ENCODE results near the gene LRCH3. TPM values are rescaled to one million over a fixed set of nuclear protein-coding genes. Genes with fewer than 3 reads are reported as not detected.

LRCH3 gene
- total RNA-seq, 1 experiment from 2014 or later: 63.6 TPM

- Mint-ChIP-seq H3K4me3 (no peak overlapping the region), H3K4me1 (peaks cover 21% of the 10 kb centered on the region), H3K27ac (no peak overlapping the region), H3K27me3 (ENCODE audit: low read depth) (peaks cover 30% of the 10 kb centered on the region), H3K36me3 (no peaks in the 10 kb centered on the region), H3K9me3 (no peaks in the 10 kb centered on the region)
- ChIA-PET POLR2A (interaction anchor here (0.7 kb wide), 2 partner anchors 34 to 318 kb away, joined by 4 to 6 read pairs; no protein-coding TSS in a partner anchor), CTCF (interaction anchor here (1.1 kb wide), 1 partner anchor 72 kb away, joined by 4 read pairs; no protein-coding TSS in a partner anchor)
- TF ChIP-seq GTF2I (CRISPR knock-in tag; conservative IDR thresholded peaks at IDR 0.05): no peak
- no peak for TF ChIP-seq ZNF121 (CRISPR knock-in tag; IDR thresholded peaks at IDR 0.05)
- TF ChIP-seq, protein P1, sequence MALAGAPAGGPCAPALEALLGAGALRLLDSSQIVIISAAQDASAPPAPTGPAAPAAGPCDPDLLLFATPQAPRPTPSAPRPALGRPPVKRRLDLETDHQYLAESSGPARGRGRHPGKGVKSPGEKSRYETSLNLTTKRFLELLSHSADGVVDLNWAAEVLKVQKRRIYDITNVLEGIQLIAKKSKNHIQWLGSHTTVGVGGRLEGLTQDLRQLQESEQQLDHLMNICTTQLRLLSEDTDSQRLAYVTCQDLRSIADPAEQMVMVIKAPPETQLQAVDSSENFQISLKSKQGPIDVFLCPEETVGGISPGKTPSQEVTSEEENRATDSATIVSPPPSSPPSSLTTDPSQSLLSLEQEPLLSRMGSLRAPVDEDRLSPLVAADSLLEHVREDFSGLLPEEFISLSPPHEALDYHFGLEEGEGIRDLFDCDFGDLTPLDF (CRISPR knock-in tag; IDR thresholded peaks at IDR 0.05): no peak
- TF ChIP-seq ZBTB21 (CRISPR knock-in tag; IDR thresholded peaks at IDR 0.05; ENCODE audit: borderline replicate concordance): no peak
- DNase-seq (ENCODE audit: low spot score): no peak
- ATAC-seq: no peak
Measured at GRCh38 chr3:197753263-197753662, 37.8 kb upstream of the LRCH3 start.

DNA sequence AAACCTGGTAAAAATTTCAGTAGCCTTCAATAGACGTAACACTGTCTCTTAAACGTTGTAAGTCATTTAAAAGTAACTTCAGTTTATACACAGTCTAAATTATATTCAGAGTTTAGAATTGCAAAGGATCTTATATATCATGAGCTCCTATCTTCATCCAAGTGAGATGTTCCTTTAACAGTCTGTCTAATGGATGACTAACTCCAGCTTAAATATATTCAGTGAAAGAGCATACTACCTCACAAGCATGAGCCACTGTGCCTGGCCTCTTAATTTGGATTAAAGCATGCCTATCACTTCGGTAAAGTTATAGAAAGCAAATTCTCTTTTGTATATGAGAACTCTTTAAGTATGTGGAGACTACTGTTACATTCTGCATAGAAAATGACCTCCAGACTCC, 34.4 kb upstream of the LRCH3 start:
- no peaks in the 10 kb centered on the region for H3K9me3 Mint-ChIP-seq
- H3K4me1 Mint-ChIP-seq: 0 out of 2 replicates have a peak, but pooled peaks cover 2% of the 10 kb centered on the region
- H3K27ac Mint-ChIP-seq: no peak overlapping the region
- DNase-seq (ENCODE audit: low spot score): no peak
- no peak overlapping the region for H3K4me3 Mint-ChIP-seq
- CTCF ChIA-PET: no interaction called here
- TF ChIP-seq AR (CRISPR knock-in tag; IDR thresholded peaks at IDR 0.05): no peak
- TF ChIP-seq ZBTB21 (CRISPR knock-in tag; IDR thresholded peaks at IDR 0.05; ENCODE audit: borderline replicate concordance): no peak
- no peak for TF ChIP-seq HMGA2 (CRISPR knock-in tag; IDR thresholded peaks at IDR 0.05)
- TF ChIP-seq, protein P2, sequence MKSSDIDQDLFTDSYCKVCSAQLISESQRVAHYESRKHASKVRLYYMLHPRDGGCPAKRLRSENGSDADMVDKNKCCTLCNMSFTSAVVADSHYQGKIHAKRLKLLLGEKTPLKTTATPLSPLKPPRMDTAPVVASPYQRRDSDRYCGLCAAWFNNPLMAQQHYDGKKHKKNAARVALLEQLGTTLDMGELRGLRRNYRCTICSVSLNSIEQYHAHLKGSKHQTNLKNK (CRISPR knock-in tag; IDR thresholded peaks at IDR 0.05): no peak
- no peak for TF ChIP-seq JUN (CRISPR knock-in tag; IDR thresholded peaks at IDR 0.05)
- H3K27me3 Mint-ChIP-seq (ENCODE audit: low read depth): peaks cover 5% of the 10 kb centered on the region; the same call in 1 of the 2 replicates
- POLR2A ChIA-PET: no interaction called here
- no peaks in the 10 kb centered on the region for H3K36me3 Mint-ChIP-seq
- no peak for ATAC-seq

DNA sequence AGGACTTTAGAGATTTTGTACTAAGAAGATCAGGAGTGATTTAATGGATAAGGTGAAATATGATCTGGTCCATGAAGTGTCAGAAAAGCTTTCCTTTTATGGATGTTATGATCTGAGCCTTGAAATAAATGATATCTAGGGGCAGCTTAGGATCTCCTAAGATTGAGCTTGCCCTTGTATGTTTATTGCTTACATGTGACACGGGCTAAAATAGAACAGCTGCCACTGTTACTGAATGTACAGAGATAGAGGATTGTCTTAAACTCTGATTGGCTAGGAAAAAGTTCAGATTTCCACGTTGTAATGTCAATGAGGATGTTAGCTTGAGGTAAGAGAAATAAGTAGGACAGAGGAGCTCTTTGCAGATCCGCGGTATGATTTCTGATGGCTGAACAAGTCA, 32.5 kb upstream of the LRCH3 start:
- H3K9me3 Mint-ChIP-seq: no peaks in the 10 kb centered on the region
- H3K4me3 Mint-ChIP-seq: no peak overlapping the region
- no peak overlapping the region for H3K27ac Mint-ChIP-seq
- POLR2A ChIA-PET: no interaction called here
- no peaks in the 10 kb centered on the region for H3K4me1 Mint-ChIP-seq
- no peak for ATAC-seq
- H3K36me3 Mint-ChIP-seq: no peaks in the 10 kb centered on the region
- no peak for DNase-seq (ENCODE audit: low spot score)
- no peaks in the 10 kb centered on the region for H3K27me3 Mint-ChIP-seq (ENCODE audit: low read depth)
- CTCF ChIA-PET: no interaction called here
- TF ChIP-seq IRF1 (CRISPR knock-in tag; IDR thresholded peaks at IDR 0.05) (no peak), NFATC4 (CRISPR knock-in tag; IDR thresholded peaks at IDR 0.05) (no peak), ZBTB21 (CRISPR knock-in tag; IDR thresholded peaks at IDR 0.05; ENCODE audit: borderline replicate concordance) (no peak), FOXP1 (CRISPR knock-in tag; IDR thresholded peaks at IDR 0.05; ENCODE audit: borderline replicate concordance) (no peak), ZNF317 (CRISPR knock-in tag; IDR thresholded peaks at IDR 0.05; ENCODE audit: borderline replicate concordance, low read depth) (no peak), MYBL2 (CRISPR knock-in tag; IDR thresholded peaks at IDR 0.05) (no peak), IRF2 (CRISPR knock-in tag; IDR thresholded peaks at IDR 0.05; ENCODE audit: borderline replicate concordance, low read depth) (no peak), ZNF263 (CRISPR knock-in tag; IDR thresholded peaks at IDR 0.05; ENCODE audit: low read depth) (no peak)
- TF ChIP-seq, protein P3, sequence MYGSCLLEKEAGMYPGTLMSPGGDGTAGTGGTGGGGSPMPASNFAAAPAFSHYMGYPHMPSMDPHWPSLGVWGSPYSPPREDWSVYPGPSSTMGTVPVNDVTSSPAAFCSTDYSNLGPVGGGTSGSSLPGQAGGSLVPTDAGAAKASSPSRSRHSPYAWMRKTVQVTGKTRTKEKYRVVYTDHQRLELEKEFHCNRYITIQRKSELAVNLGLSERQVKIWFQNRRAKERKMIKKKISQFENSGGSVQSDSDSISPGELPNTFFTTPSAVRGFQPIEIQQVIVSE (CRISPR knock-in tag; IDR thresholded peaks at IDR 0.05; ENCODE audit: borderline replicate concordance): no peak
- TF ChIP-seq, protein P4, sequence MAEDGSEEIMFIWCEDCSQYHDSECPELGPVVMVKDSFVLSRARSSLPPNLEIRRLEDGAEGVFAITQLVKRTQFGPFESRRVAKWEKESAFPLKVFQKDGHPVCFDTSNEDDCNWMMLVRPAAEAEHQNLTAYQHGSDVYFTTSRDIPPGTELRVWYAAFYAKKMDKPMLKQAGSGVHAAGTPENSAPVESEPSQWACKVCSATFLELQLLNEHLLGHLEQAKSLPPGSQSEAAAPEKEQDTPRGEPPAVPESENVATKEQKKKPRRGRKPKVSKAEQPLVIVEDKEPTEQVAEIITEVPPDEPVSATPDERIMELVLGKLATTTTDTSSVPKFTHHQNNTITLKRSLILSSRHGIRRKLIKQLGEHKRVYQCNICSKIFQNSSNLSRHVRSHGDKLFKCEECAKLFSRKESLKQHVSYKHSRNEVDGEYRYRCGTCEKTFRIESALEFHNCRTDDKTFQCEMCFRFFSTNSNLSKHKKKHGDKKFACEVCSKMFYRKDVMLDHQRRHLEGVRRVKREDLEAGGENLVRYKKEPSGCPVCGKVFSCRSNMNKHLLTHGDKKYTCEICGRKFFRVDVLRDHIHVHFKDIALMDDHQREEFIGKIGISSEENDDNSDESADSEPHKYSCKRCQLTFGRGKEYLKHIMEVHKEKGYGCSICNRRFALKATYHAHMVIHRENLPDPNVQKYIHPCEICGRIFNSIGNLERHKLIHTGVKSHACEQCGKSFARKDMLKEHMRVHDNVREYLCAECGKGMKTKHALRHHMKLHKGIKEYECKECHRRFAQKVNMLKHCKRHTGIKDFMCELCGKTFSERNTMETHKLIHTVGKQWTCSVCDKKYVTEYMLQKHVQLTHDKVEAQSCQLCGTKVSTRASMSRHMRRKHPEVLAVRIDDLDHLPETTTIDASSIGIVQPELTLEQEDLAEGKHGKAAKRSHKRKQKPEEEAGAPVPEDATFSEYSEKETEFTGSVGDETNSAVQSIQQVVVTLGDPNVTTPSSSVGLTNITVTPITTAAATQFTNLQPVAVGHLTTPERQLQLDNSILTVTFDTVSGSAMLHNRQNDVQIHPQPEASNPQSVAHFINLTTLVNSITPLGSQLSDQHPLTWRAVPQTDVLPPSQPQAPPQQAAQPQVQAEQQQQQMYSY (CRISPR knock-in tag; IDR thresholded peaks at IDR 0.05): no peak
- TF ChIP-seq, protein P5, sequence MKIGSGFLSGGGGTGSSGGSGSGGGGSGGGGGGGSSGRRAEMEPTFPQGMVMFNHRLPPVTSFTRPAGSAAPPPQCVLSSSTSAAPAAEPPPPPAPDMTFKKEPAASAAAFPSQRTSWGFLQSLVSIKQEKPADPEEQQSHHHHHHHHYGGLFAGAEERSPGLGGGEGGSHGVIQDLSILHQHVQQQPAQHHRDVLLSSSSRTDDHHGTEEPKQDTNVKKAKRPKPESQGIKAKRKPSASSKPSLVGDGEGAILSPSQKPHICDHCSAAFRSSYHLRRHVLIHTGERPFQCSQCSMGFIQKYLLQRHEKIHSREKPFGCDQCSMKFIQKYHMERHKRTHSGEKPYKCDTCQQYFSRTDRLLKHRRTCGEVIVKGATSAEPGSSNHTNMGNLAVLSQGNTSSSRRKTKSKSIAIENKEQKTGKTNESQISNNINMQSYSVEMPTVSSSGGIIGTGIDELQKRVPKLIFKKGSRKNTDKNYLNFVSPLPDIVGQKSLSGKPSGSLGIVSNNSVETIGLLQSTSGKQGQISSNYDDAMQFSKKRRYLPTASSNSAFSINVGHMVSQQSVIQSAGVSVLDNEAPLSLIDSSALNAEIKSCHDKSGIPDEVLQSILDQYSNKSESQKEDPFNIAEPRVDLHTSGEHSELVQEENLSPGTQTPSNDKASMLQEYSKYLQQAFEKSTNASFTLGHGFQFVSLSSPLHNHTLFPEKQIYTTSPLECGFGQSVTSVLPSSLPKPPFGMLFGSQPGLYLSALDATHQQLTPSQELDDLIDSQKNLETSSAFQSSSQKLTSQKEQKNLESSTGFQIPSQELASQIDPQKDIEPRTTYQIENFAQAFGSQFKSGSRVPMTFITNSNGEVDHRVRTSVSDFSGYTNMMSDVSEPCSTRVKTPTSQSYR (CRISPR knock-in tag; IDR thresholded peaks at IDR 0.05): no peak
- TF ChIP-seq, protein P6, sequence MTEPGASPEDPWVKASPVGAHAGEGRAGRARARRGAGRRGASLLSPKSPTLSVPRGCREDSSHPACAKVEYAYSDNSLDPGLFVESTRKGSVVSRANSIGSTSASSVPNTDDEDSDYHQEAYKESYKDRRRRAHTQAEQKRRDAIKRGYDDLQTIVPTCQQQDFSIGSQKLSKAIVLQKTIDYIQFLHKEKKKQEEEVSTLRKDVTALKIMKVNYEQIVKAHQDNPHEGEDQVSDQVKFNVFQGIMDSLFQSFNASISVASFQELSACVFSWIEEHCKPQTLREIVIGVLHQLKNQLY (CRISPR knock-in tag; IDR thresholded peaks at IDR 0.05): no peak

All from WTC11 (cell line).